H1 (cell line): ENCODE data around the gene CCNJ. TPM values are rescaled to one million over a fixed set of nuclear protein-coding genes. Genes with fewer than 3 reads are reported as not detected.

Experiments used
- CTCF ChIA-PET: fragments of 300-600 bp; sonication (Branson Sonifier 250); formaldehyde crosslinking; loops from one replicate; lab custom pipeline; 2021; ENCODE audit not compliant: partially characterized antibody; lab: Charles Lee
- POLR2A ChIA-PET: fragments of 300-600 bp; sonication (Branson Sonifier 250); formaldehyde crosslinking; loops from one replicate; lab custom pipeline; 2021; ENCODE audit warnings: inconsistent platforms; ENCODE audit not compliant: partially characterized antibody; lab: Charles Lee
- DNase-seq, 2 experiments: peaks; one replicate each; pipeline versions ENCODE4 v3.0.0 to v3.0.0-alpha.2; 2010 to 2022; ENCODE audit warnings: low spot score in 2 of 2, low read depth in 1 of 2, mixed read lengths in 1 of 2
- FAIRE-seq: peaks from 2 replicates; lab custom pipeline; 2011; peaks lifted over from hg19 to GRCh38; lab: Jason Lieb, UNC
- H2AFZ ChIP-seq: 2 replicates; pipeline ENCODE4 v1.8.1; 2012; ENCODE audit warnings: low read length, inconsistent platforms
- H2AK5ac ChIP-seq: 2 replicates; pipeline ENCODE4 v1.6.1; 2013; ENCODE audit warnings: low read depth, low read length
- H2BK120ac ChIP-seq: replicated peaks from 2 replicates; pipeline ENCODE3; 2013; ENCODE audit warnings: low read depth, low read length, inconsistent platforms
- H2BK12ac ChIP-seq: 2 replicates; pipeline ENCODE4 v1.6.1; 2013; ENCODE audit warnings: low read depth, low read length
- H2BK15ac ChIP-seq: 2 replicates; pipeline ENCODE4 v1.6.1; 2013; ENCODE audit warnings: low read length
- H2BK20ac ChIP-seq: 2 replicates; pipeline ENCODE4 v1.6.1; 2013; ENCODE audit warnings: low read length
- H2BK5ac ChIP-seq: 2 replicates; pipeline ENCODE4 v1.6.1; 2013; ENCODE audit warnings: low read depth, low read length
- H3K14ac ChIP-seq: 2 replicates; pipeline ENCODE4 v1.6.1; 2013; ENCODE audit warnings: inconsistent platforms; ENCODE audit not compliant: insufficient read length
- H3K18ac ChIP-seq: 2 replicates; pipeline ENCODE4 v1.6.1; 2013; ENCODE audit warnings: low read length; ENCODE audit errors: extremely low read depth
- H3K23ac ChIP-seq: 2 replicates; pipeline ENCODE4 v1.6.1; 2013; ENCODE audit warnings: inconsistent platforms; ENCODE audit not compliant: insufficient read length
- H3K23me2 ChIP-seq: 2 replicates; pipeline ENCODE4 v1.6.1; 2013; ENCODE audit warnings: low read depth, low read length
- H3K27ac ChIP-seq: 2 replicates; pipeline ENCODE4 v1.6.1; 2011; ENCODE audit warnings: low read depth, low read length, inconsistent platforms
- H3K27me3 ChIP-seq, 4 experiments: replicated peaks in 1 of 4; 1 replicate in 1 of 4; 2 replicates in 3 of 4; pipeline versions ENCODE4 v1.6.1 to v1.8.1; 2011 to 2013; ENCODE audit warnings: low read length in 3 of 4, mild to moderate bottlenecking in 3 of 4, inconsistent platforms in 2 of 4, mixed read lengths in 2 of 4, moderate library complexity in 1 of 4; ENCODE audit not compliant: control insufficient read depth in 3 of 4, insufficient read depth in 3 of 4; ENCODE audit errors: extremely low read depth in 1 of 4
- H3K36me3 ChIP-seq, 4 experiments: 2 replicates each; pipeline versions ENCODE4 v1.6.1 to v1.8.1; 2011 to 2013; ENCODE audit warnings: mild to moderate bottlenecking in 4 of 4, low read length in 3 of 4, moderate library complexity in 2 of 4, control low read depth in 1 of 4, inconsistent platforms in 1 of 4; ENCODE audit not compliant: insufficient read depth in 4 of 4, control insufficient read depth in 2 of 4
- H3K4ac ChIP-seq: replicated peaks from 2 replicates; pipeline ENCODE3; 2013; ENCODE audit warnings: low read length, low read depth, mixed read lengths, inconsistent platforms; ENCODE audit not compliant: insufficient read length
- H3K4me1 ChIP-seq, 4 experiments: replicated peaks in 1 of 4; 1 replicate in 1 of 4; 2 replicates in 3 of 4; pipeline versions ENCODE4 v1.6.1 to v1.8.1; 2011 to 2013; ENCODE audit warnings: low read length in 3 of 4, inconsistent platforms in 2 of 4, mixed read lengths in 1 of 4; ENCODE audit not compliant: insufficient read depth in 4 of 4, control insufficient read depth in 3 of 4
- H3K4me2 ChIP-seq, 2 experiments: 2 replicates each; pipeline versions ENCODE4 v1.6.1 to v1.8.1; 2011 to 2013; ENCODE audit warnings: low read depth in 2 of 2, low read length in 2 of 2, control low read depth in 1 of 2, inconsistent platforms in 1 of 2, mild to moderate bottlenecking in 1 of 2; ENCODE audit not compliant: insufficient read depth in 1 of 2
- H3K4me3 ChIP-seq, 4 experiments: fragments of 200-600, 300-600 bp in 1 of 4; sonication (generic), shearing (Covaris generic), sonication (Bioruptor Twin) in 1 of 4; 2 replicates each; pipeline versions ENCODE4 v1.5.1 to v1.8.1; 2011 to 2016; ENCODE audit warnings: low read length in 4 of 4, low read depth in 3 of 4, control low read depth in 2 of 4, inconsistent platforms in 2 of 4, mild to moderate bottlenecking in 2 of 4, mixed read lengths in 1 of 4, moderate library complexity in 1 of 4; ENCODE audit not compliant: insufficient read depth in 2 of 4; ENCODE audit errors: extremely low read depth in 1 of 4
- H3K56ac ChIP-seq: replicated peaks from 2 replicates; pipeline ENCODE3; 2013; ENCODE audit warnings: low read depth, mild to moderate bottlenecking, mixed read lengths, low read length, inconsistent platforms; ENCODE audit not compliant: insufficient read length
- H3K79me1 ChIP-seq: 2 replicates; pipeline ENCODE4 v1.6.1; 2013; ENCODE audit warnings: low read depth, low read length, control low read depth
- H3K79me2 ChIP-seq, 2 experiments: 2 replicates each; pipeline versions ENCODE4 v1.6.1 to v1.8.1; 2012 to 2013; ENCODE audit warnings: low read length in 2 of 2, mild to moderate bottlenecking in 2 of 2, inconsistent platforms in 1 of 2; ENCODE audit not compliant: insufficient read depth in 2 of 2, control insufficient read depth in 1 of 2
- H3K9ac ChIP-seq, 4 experiments: replicated peaks in 1 of 4; 1 replicate in 1 of 4; 2 replicates in 3 of 4; pipeline versions ENCODE4 v1.6.1 to v1.8.1; 2011 to 2013; ENCODE audit warnings: low read depth in 3 of 4, low read length in 3 of 4, control low read depth in 2 of 4, mild to moderate bottlenecking in 2 of 4, moderate library complexity in 2 of 4, inconsistent platforms in 1 of 4; ENCODE audit errors: extremely low read depth in 1 of 4
- H3K9me3 ChIP-seq, 2 experiments: 2 replicates each; pipeline versions ENCODE4 v1.6.1 to v1.8.1; 2012 to 2013; ENCODE audit warnings: mild to moderate bottlenecking in 2 of 2, moderate library complexity in 2 of 2, control low read depth in 1 of 2, inconsistent platforms in 1 of 2, low read depth in 1 of 2, low read length in 1 of 2, mixed read lengths in 1 of 2; ENCODE audit not compliant: insufficient read depth in 2 of 2
- H4K20me1 ChIP-seq, 2 experiments: replicated peaks in 1 of 2; 2 replicates each; pipeline versions ENCODE3 to v1.8.1; 2011 to 2013; ENCODE audit warnings: inconsistent platforms in 2 of 2, low read length in 2 of 2, mild to moderate bottlenecking in 1 of 2; ENCODE audit not compliant: insufficient read depth in 2 of 2, control insufficient read depth in 1 of 2
- H4K5ac ChIP-seq: 2 replicates; pipeline ENCODE4 v1.6.1; 2013; ENCODE audit warnings: low read length, low read depth, mixed read lengths, inconsistent platforms; ENCODE audit not compliant: insufficient read length
- H4K8ac ChIP-seq: 2 replicates; pipeline ENCODE4 v1.8.0; 2013; ENCODE audit warnings: mild to moderate bottlenecking, moderate library complexity, low read length, inconsistent platforms; ENCODE audit not compliant: insufficient read depth; ENCODE audit errors: extremely low read depth
- H4K91ac ChIP-seq: replicated peaks from 2 replicates; pipeline ENCODE3; 2013; ENCODE audit warnings: low read length, mixed read lengths, inconsistent platforms; ENCODE audit not compliant: insufficient read length
- ASH2L ChIP-seq: fragments of 200-600, 300-600 bp; sonication (generic); IDR thresholded peaks from one replicate; pipeline ENCODE4 v1.7.1; 2017; ENCODE audit warnings: low read length
- BCL11A ChIP-seq, 2 experiments: IDR thresholded peaks; one replicate each; pipeline ENCODE4 v1.6.1; 2011; ENCODE audit warnings: low read depth in 2 of 2, low read length in 2 of 2, mild to moderate bottlenecking in 2 of 2
- CEBPB ChIP-seq: IDR thresholded peaks from 2 replicates; pipeline ENCODE4 v1.6.1; 2012; ENCODE audit warnings: low read depth, low read length
- CHD2 ChIP-seq: IDR thresholded peaks from 2 replicates; pipeline ENCODE4 v1.6.1; 2012; ENCODE audit warnings: low read length, improper control_type of control experiment
- EGR1 ChIP-seq: IDR thresholded peaks from 2 replicates; pipeline ENCODE4 v1.6.1; 2011; ENCODE audit warnings: low read depth, low read length, borderline replicate concordance
- RFX5 ChIP-seq: IDR thresholded peaks from 2 replicates; pipeline ENCODE4 v1.6.1; 2011; ENCODE audit warnings: low read depth, low read length, improper control_type of control experiment, borderline replicate concordance
- RXRA ChIP-seq: IDR thresholded peaks from 2 replicates; pipeline ENCODE4 v1.6.1; 2011; ENCODE audit warnings: low read depth, mild to moderate bottlenecking, low read length, moderate library complexity; ENCODE audit not compliant: insufficient read depth
- TAF7 ChIP-seq: optimal IDR thresholded peaks from 2 replicates; pipeline ENCODE3; 2011; ENCODE audit warnings: low read depth, mild to moderate bottlenecking, inconsistent platforms, low read length, moderate library complexity, borderline replicate concordance
- WGBS, 2 experiments: shearing (Covaris generic) in 1 of 2; methylation state at CpG; one replicate each; pipeline versions ENCODE4 v1.1.6 to v1.1.7; 2013 to 2015; ENCODE audit warnings: low lambda C conversion rate in 2 of 2, mixed read lengths in 2 of 2, inconsistent platforms in 1 of 2, low coverage in 1 of 2, missing lambda C conversion rate in 1 of 2; ENCODE audit not compliant: insufficient replicate concordance in 2 of 2, insufficient coverage in 1 of 2, insufficient read length in 1 of 2; ENCODE audit errors: extremely low coverage in 1 of 2, missing lambda C conversion rate in 1 of 2; 5-methylcytosine and 5-hydroxymethylcytosine counted together
- polyA plus RNA-seq, 7 experiments: library from polyadenylated mRNA; depleted of rRNA in 3 of 7; stranded (reverse) in 5 of 7; unstranded in 2 of 7; fragments of >200 nt in 5 of 7; fragments of 200-250 nt in 2 of 7; gene quantifications; 1 replicate in 5 of 7; 2 replicates in 1 of 7; 4 replicates in 1 of 7; pipeline versions ENCODE4 v1.2.1 to v1.2.3, GENCODE V29; 2011 to 2013; ENCODE audit warnings: missing spikeins in 2 of 7, mixed read lengths in 2 of 7
- total RNA-seq: library from RNA; stranded (reverse); fragmentation: NEBNext Ultra II Directional; extraction: Animal tissue kit (Norgen Biotek cat#: 25700); gene quantifications from 2 replicates; pipeline ENCODE4 v1.2.1, GENCODE V29; 2021
- TF ChIP-seq, protein P1 (sequence below): IDR thresholded peaks from 2 replicates; pipeline ENCODE4 v1.6.1; 2011; ENCODE audit warnings: low read length, improper control_type of control experiment
- TF ChIP-seq, protein P2 (sequence below), 3 experiments: IDR thresholded peaks; 1 replicate in 2 of 3; 2 replicates in 1 of 3; pipeline versions ENCODE4 v1.5.1 to v1.6.1; 2011; ENCODE audit warnings: low read length in 3 of 3, mild to moderate bottlenecking in 3 of 3, inconsistent platforms in 2 of 3, low read depth in 1 of 3, moderate library complexity in 1 of 3; ENCODE audit not compliant: insufficient read depth in 1 of 3; ENCODE audit errors: control extremely low read depth in 1 of 3

The CCNJ gene
- total and polyA plus RNA-seq, 2 of the 8 experiments (the other 6 are each of a cell fraction or from before 2014, with no cell fraction given): 31.4 to 34.7 TPM

- no peak for FAIRE-seq
- Histone ChIP-seq H3K79me2 (peaks cover 0 to 65% of the 10 kb centered on the region in 2 experiments; a peak in 2 of 4 replicates), H2BK20ac (no peak overlapping the region), H2BK12ac (no peak overlapping the region), H3K23ac (no peak overlapping the region), H4K91ac (no peak overlapping the region), H4K8ac (no peak overlapping the region), H2BK5ac (no peak overlapping the region), H3K18ac (no peak overlapping the region), H3K27ac (no peak overlapping the region), H2AK5ac (no peak overlapping the region), H3K4me2 (no peak overlapping the region), H3K4me3 (no peak overlapping the region), H3K36me3 (peaks cover 18 to 46% (median 34%) of the 10 kb centered on the region in 4 experiments), H3K56ac (no peak overlapping the region), H2BK120ac (no peak overlapping the region), H3K4me1 (peaks cover 0 to 3% (median 0%) of the 10 kb centered on the region in 4 experiments; a peak in 1 of 7 replicates), H4K5ac (no peak overlapping the region), H3K23me2 (no peaks in the 10 kb centered on the region), H3K9ac (no peak overlapping the region), H3K4ac (no peak overlapping the region), H3K14ac (no peak overlapping the region), H2BK15ac (no peak overlapping the region), H4K20me1 (peaks cover 5% of the 10 kb centered on the region in 2 experiments), H2AFZ (no peak overlapping the region), H3K27me3 (no peaks in the 10 kb centered on the region), H3K79me1 (peaks cover 3% of the 10 kb centered on the region; the same call in 1 of the 2 replicates), H3K9me3 (no peaks in the 10 kb centered on the region)
- 95% methylated on average over 2 of the region's 2 CpGs; no CpG with 5 or more reads in 1 of the 2 experiments for WGBS, 2 experiments
- CTCF ChIA-PET: interaction anchor here (1.3 kb wide), 1 partner anchor 37 kb away, joined by 3 read pairs; no protein-coding TSS in a partner anchor
- POLR2A ChIA-PET: no interaction called here
- no peak for DNase-seq
- TF ChIP-seq ASH2L: no peak
- no peak for TF ChIP-seq RXRA
- TF ChIP-seq CHD2: no peak
- TF ChIP-seq, protein P1, sequence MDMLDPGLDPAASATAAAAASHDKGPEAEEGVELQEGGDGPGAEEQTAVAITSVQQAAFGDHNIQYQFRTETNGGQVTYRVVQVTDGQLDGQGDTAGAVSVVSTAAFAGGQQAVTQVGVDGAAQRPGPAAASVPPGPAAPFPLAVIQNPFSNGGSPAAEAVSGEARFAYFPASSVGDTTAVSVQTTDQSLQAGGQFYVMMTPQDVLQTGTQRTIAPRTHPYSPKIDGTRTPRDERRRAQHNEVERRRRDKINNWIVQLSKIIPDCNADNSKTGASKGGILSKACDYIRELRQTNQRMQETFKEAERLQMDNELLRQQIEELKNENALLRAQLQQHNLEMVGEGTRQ: no peak
- TF ChIP-seq RFX5: no peak
- TF ChIP-seq BCL11A (IDR thresholded peaks at IDR 0.05; ENCODE audit: low read depth in 2 of 2, low read length in 2 of 2): no peak
- TF ChIP-seq CEBPB: no peak
- TF ChIP-seq, protein P2, sequence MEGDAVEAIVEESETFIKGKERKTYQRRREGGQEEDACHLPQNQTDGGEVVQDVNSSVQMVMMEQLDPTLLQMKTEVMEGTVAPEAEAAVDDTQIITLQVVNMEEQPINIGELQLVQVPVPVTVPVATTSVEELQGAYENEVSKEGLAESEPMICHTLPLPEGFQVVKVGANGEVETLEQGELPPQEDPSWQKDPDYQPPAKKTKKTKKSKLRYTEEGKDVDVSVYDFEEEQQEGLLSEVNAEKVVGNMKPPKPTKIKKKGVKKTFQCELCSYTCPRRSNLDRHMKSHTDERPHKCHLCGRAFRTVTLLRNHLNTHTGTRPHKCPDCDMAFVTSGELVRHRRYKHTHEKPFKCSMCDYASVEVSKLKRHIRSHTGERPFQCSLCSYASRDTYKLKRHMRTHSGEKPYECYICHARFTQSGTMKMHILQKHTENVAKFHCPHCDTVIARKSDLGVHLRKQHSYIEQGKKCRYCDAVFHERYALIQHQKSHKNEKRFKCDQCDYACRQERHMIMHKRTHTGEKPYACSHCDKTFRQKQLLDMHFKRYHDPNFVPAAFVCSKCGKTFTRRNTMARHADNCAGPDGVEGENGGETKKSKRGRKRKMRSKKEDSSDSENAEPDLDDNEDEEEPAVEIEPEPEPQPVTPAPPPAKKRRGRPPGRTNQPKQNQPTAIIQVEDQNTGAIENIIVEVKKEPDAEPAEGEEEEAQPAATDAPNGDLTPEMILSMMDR (IDR thresholded peaks at IDR 0.05; ENCODE audit: control extremely low read depth in 1 of 3, insufficient read depth in 1 of 3, low read depth in 1 of 3, low read length in 3 of 3): no peak
- TF ChIP-seq TAF7: no peak
- no peak for TF ChIP-seq EGR1
These were observed 10.6 kb downstream of the CCNJ start for GRCh38 chr10:96053985-96054384.
